Tracheal epithelial cell (primary cell): Measurements from ENCODE around the gene SLC7A8. TPM values are rescaled to one million over a fixed set of nuclear protein-coding genes. Genes with fewer than 3 reads are reported as not detected.

Source experiments
- total RNA-seq: library from RNA; depleted of rRNA; stranded (reverse); fragments of >200 nt; gene quantifications from 2 replicates; pipeline ENCODE4 v1.2.1, GENCODE V29; 2014

Gene SLC7A8
- total RNA-seq: 2.4 and 5.5 TPM in 2 replicates

GRCh38 chr14:23183479-23183878 is at the start of gene SLC7A8:
Gene SLC7A8 (minus strand): TSS chr14:23183660. CDS start chr14:23182914, 746 bp downstream.

GRCh38 chr14:23118506-23119362 is 64.7 kb downstream of the SLC7A8 start, which contains the start of gene CEBPE:
Gene CEBPE (minus strand): TSS chr14:23119255. CDS start chr14:23119091, 164 bp downstream.

GRCh38 chr14:23104591-23105347 is 78.7 kb downstream of the SLC7A8 start, which contains the start of gene CIROP:
Gene CIROP (minus strand): TSS chr14:23104989. CDS start chr14:23104920, 69 bp downstream.

GRCh38 chr14:23095196-23096108 is 88.0 kb downstream of the SLC7A8 start, which contains the start of gene C14orf119:
Gene C14orf119 (plus strand): TSS chr14:23095505. CDS start chr14:23097659, 2,154 bp downstream.

GRCh38 chr14:23094666-23095195 is 88.7 kb downstream of the SLC7A8 start, which contains the start of gene ACIN1:
Gene ACIN1 (minus strand): TSS chr14:23095136. CDS start chr14:23095112, 24 bp downstream.

Other genes starting within 250 kb of the SLC7A8 start
- gene HAUS4, start 226.6 kb downstream of the SLC7A8 start, total RNA-seq: 51.6 and 150 TPM in 2 replicates
- gene AJUBA, start 201.1 kb downstream of the SLC7A8 start, total RNA-seq: 250 and 322 TPM in 2 replicates
- 13.0 and 20.5 TPM in 2 replicates for gene C14orf93, start 173.5 kb downstream of the SLC7A8 start, total RNA-seq
- gene PSMB5, start 148.8 kb downstream of the SLC7A8 start, total RNA-seq: 186 and 259 TPM in 2 replicates
- gene PSMB11, start 141.4 kb downstream of the SLC7A8 start, total RNA-seq: not detected in 2 replicates
- 3.4 and 4.3 TPM in 2 replicates for gene CDH24, start 126.1 kb downstream of the SLC7A8 start, total RNA-seq
- 25.8 and 31.8 TPM in 2 replicates for gene ACIN1, start 88.5 kb downstream of the SLC7A8 start, total RNA-seq
- gene C14orf119, start 88.2 kb downstream of the SLC7A8 start, total RNA-seq: 27.7 and 43.1 TPM in 2 replicates
- not detected in 2 replicates for gene CIROP, start 78.7 kb downstream of the SLC7A8 start, total RNA-seq
- not detected in 2 replicates for gene CEBPE, start 64.4 kb downstream of the SLC7A8 start, total RNA-seq
- gene RNF212B, start 54.3 kb upstream of the SLC7A8 start, total RNA-seq: not detected in 2 replicates
- gene HOMEZ, start 102.5 kb upstream of the SLC7A8 start, total RNA-seq: 7.2 and 8.2 TPM in 2 replicates
- gene PPP1R3E, start 119.2 kb upstream of the SLC7A8 start, total RNA-seq: 3.1 and 3.4 TPM in 2 replicates
- gene BCL2L2, start 123.2 kb upstream of the SLC7A8 start, total RNA-seq: 16.8 and 21.2 TPM in 2 replicates
- 54.8 and 64.1 TPM in 2 replicates for gene PABPN1, start 137.8 kb upstream of the SLC7A8 start, total RNA-seq
- gene SLC22A17, start 169.2 kb upstream of the SLC7A8 start, total RNA-seq: 1.5 and 8.7 TPM in 2 replicates
- gene EFS, start 181.5 kb upstream of the SLC7A8 start, total RNA-seq: 6.3 and 7.7 TPM in 2 replicates
- gene IL25, start 189.1 kb upstream of the SLC7A8 start, total RNA-seq: not detected in 2 replicates
- gene CMTM5, start 193.4 kb upstream of the SLC7A8 start, total RNA-seq: not detected in 2 replicates
- not detected in 2 replicates for gene MYH6, start 224.6 kb upstream of the SLC7A8 start, total RNA-seq